SK-N-MC (cell line): ENCODE data around the gene PPIH.
A peak's percentile ranks its signal among the peaks of the same experiment; 100 is the strongest.

Source experiments
- EZH2 ChIP-seq: fragments of 200-600 bp; sonication (generic); IDR thresholded peaks from one replicate; pipeline ENCODE4 v1.6.1; 2017; ENCODE audit warnings: antibody characterized with exemption
- FOXP2 ChIP-seq: optimal IDR thresholded peaks from 2 replicates; pipeline ENCODE3; 2011; ENCODE audit warnings: mild to moderate bottlenecking, moderate library complexity; ENCODE audit not compliant: insufficient read depth; ENCODE audit errors: extremely low read length, control extremely low read depth
- POLR2AphosphoS5 ChIP-seq: IDR thresholded peaks from 2 replicates; pipeline ENCODE4 v1.6.1; 2012; ENCODE audit warnings: mild to moderate bottlenecking, low read depth, low read length, borderline replicate concordance

DNA sequence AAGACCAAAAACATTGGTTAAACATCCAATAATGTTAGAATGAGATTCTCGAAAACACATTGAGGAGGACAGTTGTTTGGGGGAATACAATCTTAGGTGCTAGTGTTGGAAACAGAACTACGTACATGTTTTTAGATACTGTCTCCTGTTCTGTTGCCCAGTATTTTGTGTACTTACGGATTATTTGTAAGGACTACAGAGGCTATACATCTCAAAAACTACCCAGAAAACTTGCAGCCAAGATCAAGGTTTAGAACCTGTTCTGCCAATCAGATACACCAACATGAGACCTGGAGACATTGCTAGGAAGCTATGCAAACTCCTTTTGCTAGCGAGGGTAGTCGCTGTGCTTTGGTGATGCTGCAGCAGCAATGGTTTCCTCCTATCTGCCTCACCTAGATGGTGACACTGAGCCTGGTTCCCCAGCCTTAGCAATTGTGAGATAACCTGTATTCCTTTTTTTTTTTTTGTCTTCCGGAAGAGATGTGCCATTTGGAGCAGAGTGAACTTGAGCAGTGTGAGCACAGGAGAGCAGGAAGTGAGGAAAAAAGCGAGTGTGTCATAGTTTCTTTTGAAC lies 45.8 kb downstream of the PPIH start:
- TF ChIP-seq POLR2AphosphoS5 = peak; percentile 29; the same call in 1 of the 2 replicates
- no peak for TF ChIP-seq EZH2
- TF ChIP-seq FOXP2 = no peak
